Stimulated activated effector memory CD8-positive, alpha-beta T cell treated with anti-CD3 and anti-CD28 coated beads, Interleukin-12 subunit alpha, Interleukin-12 subunit beta, amount 100 ng/mL, for 72 hours (primary cell): Measurements from ENCODE around the gene CYP39A1.

ENCODE experiments used
- ATAC-seq: fragments of 150-1000 bp; cut with Tn5 transposase; 2 replicates; pipeline ENCODE4 v1.10.0; 2021
- DNase-seq, 2 donors: peaks; one replicate each; pipeline ENCODE4 v3.0.0; 2021 to 2022; ENCODE audit warnings: low spot score in 2 of 2
- H3K27ac Mint-ChIP-seq: one replicate; pipeline ENCODE4 v1.8.0; 2022; ENCODE audit warnings: mild to moderate bottlenecking, mixed read lengths
- H3K36me3 Mint-ChIP-seq: one replicate; pipeline ENCODE4 v1.8.0; 2022; ENCODE audit warnings: mild to moderate bottlenecking, mixed read lengths
- H3K4me1 Mint-ChIP-seq: one replicate; pipeline ENCODE4 v1.8.0; 2022; ENCODE audit warnings: mixed read lengths
- H3K4me3 Mint-ChIP-seq: one replicate; pipeline ENCODE4 v1.8.0; 2022; ENCODE audit warnings: mild to moderate bottlenecking, mixed read lengths
- H3K9me3 Mint-ChIP-seq: one replicate; pipeline ENCODE4 v1.8.0; 2022; ENCODE audit warnings: mixed read lengths

The CYP39A1 gene

GRCh38 chr6:46583081-46583480 lies 69.5 kb downstream of the CYP39A1 start:
- Mint-ChIP-seq H3K36me3 (no peaks in the 10 kb centered on the region), H3K4me3 (no peak overlapping the region), H3K27ac (no peak overlapping the region), H3K4me1 (no peaks in the 10 kb centered on the region), H3K9me3 (no peaks in the 10 kb centered on the region)
- ATAC-seq, result no peak
- DNase-seq, result no peak

DNA sequence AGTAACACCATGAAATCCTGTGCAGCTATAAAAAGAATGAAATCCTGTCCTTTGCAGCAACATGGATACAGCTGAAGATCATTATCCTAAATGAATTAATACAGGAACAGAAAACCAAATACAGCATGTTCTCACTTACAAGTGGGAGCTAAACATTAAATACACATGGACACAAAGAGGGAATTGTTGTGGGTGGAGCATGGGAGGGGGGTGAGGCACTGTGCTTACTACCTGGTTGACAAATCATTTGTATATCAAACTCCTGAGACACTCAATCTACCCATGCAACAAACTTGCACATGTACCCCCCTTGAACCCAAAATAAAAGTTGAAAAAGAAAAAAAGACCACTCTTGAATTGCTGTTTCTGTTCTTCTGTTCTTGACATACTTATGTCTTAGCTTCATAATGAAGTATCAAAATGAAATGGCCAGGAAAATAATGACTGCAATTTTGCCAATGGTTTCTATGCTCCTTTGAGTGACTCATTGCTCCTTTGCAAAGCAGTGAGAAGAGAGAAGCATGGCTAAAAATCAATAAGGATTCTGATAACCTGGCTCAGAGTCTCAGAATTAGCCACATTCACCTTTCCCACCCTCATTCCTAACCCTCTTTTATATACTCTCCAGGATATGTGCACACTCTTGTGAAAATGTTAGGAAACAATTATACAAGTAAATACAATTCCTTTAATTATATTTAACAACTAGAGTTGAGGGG lies 71.0 kb downstream of the CYP39A1 start:
- Mint-ChIP-seq H3K27ac (no peak overlapping the region), H3K36me3 (no peaks in the 10 kb centered on the region), H3K4me3 (no peak overlapping the region), H3K4me1 (no peaks in the 10 kb centered on the region), H3K9me3 (no peaks in the 10 kb centered on the region)
- ATAC-seq (no peak), DNase-seq (no peak)

- Mint-ChIP-seq H3K36me3 (no peaks in the 10 kb centered on the region), H3K4me3 (no peak overlapping the region), H3K9me3 (peaks cover 6% of the 10 kb centered on the region), H3K4me1 (no peaks in the 10 kb centered on the region), H3K27ac (no peak overlapping the region)
- DNase-seq (no peak), ATAC-seq (no peak)
Measured at GRCh38 chr6:46575530-46575929, 77.1 kb downstream of the CYP39A1 start.

- Mint-ChIP-seq H3K36me3 (no peaks in the 10 kb centered on the region), H3K9me3 (peaks cover 6% of the 10 kb centered on the region), H3K4me3 (no peak overlapping the region), H3K27ac (no peak overlapping the region), H3K4me1 (no peaks in the 10 kb centered on the region)
- DNase-seq (no peak), ATAC-seq (peak; percentile 16)
Measured at GRCh38 chr6:46573140-46573539, 79.5 kb downstream of the CYP39A1 start.

DNA sequence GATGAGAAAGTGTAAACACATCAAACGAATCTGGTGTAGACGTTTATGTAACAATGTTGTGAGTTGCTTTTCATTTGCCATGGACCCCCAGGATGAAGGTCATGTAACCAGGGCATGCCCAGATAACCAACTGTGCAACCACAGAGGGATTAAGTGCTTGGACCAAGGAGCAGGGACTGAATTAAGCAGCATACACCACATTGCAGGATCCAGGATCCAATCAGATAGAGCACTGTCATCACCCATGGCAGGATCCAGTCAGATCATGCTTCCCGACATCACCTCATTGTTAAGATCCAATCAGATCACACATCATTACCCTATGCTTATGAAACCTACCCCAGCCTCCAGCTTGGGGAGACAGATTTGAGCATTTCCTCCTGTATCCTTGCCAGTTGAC lies 87.1 kb downstream of the CYP39A1 start:
- H3K27ac Mint-ChIP-seq, result no peak overlapping the region
- ATAC-seq (no peak), DNase-seq (no peak)
- no peak overlapping the region for H3K4me3 Mint-ChIP-seq
- H3K4me1 Mint-ChIP-seq, result no peaks in the 10 kb centered on the region
- H3K9me3 Mint-ChIP-seq, result peaks cover 3% of the 10 kb centered on the region
- H3K36me3 Mint-ChIP-seq, result no peaks in the 10 kb centered on the region

- Mint-ChIP-seq H3K9me3 (peaks cover 3% of the 10 kb centered on the region), H3K27ac (no peak overlapping the region), H3K36me3 (no peaks in the 10 kb centered on the region), H3K4me1 (no peaks in the 10 kb centered on the region), H3K4me3 (no peak overlapping the region)
- ATAC-seq (no peak), DNase-seq (no peak)
Measured at GRCh38 chr6:46563924-46564323, 88.7 kb downstream of the CYP39A1 start.

- Mint-ChIP-seq H3K4me3 (no peak overlapping the region), H3K4me1 (no peaks in the 10 kb centered on the region), H3K27ac (no peak overlapping the region), H3K36me3 (no peaks in the 10 kb centered on the region), H3K9me3 (no peaks in the 10 kb centered on the region)
- ATAC-seq (no peak), DNase-seq (no peak)
Measured at GRCh38 chr6:46556053-46556452, 96.6 kb downstream of the CYP39A1 start.

- Mint-ChIP-seq H3K36me3 (no peaks in the 10 kb centered on the region), H3K9me3 (no peaks in the 10 kb centered on the region), H3K4me3 (no peak overlapping the region), H3K4me1 (no peaks in the 10 kb centered on the region), H3K27ac (no peak overlapping the region)
- DNase-seq (no peak), ATAC-seq (peak; percentile 11)
Measured at GRCh38 chr6:46555129-46555528, 97.5 kb downstream of the CYP39A1 start.

DNA sequence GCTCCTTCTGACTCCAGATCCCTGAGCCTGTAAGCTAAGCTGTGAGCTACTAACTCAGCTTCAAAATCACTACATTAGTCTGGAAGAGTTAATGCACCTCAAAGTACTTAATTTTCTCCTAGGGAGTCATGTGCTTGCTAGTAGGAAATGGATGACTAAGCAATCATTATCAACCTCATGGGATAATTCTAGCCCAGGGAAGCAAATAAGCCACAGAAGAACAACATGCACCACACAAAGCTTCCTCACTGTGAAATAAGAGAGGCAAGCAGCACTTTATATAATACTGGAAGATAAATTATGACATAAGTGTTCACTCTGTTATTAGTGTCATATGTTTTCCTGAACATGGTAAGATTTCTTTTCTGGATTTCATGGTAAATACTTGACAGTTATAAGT lies 103.5 kb downstream of the CYP39A1 start:
- DNase-seq (no peak), ATAC-seq (no peak)
- no peaks in the 10 kb centered on the region for H3K4me1 Mint-ChIP-seq
- H3K9me3 Mint-ChIP-seq, result no peaks in the 10 kb centered on the region
- no peak overlapping the region for H3K27ac Mint-ChIP-seq
- no peak overlapping the region for H3K4me3 Mint-ChIP-seq
- no peaks in the 10 kb centered on the region for H3K36me3 Mint-ChIP-seq

GRCh38 chr6:46541556-46541955 lies 111.1 kb downstream of the CYP39A1 start:
- no peaks in the 10 kb centered on the region for H3K4me1 Mint-ChIP-seq
- H3K27ac Mint-ChIP-seq, result no peak overlapping the region
- DNase-seq (no peak), ATAC-seq (no peak)
- H3K36me3 Mint-ChIP-seq, result no peaks in the 10 kb centered on the region
- H3K4me3 Mint-ChIP-seq, result no peak overlapping the region
- H3K9me3 Mint-ChIP-seq, result peaks cover 6% of the 10 kb centered on the region

- no peak overlapping the region for H3K4me3 Mint-ChIP-seq
- no peak for DNase-seq
- no peaks in the 10 kb centered on the region for H3K36me3 Mint-ChIP-seq
- no peak overlapping the region for H3K27ac Mint-ChIP-seq
- peaks cover 6% of the 10 kb centered on the region for H3K9me3 Mint-ChIP-seq
- H3K4me1 Mint-ChIP-seq, result no peaks in the 10 kb centered on the region
- no peak for ATAC-seq
Measured at GRCh38 chr6:46539866-46540265, 112.8 kb downstream of the CYP39A1 start.

DNA sequence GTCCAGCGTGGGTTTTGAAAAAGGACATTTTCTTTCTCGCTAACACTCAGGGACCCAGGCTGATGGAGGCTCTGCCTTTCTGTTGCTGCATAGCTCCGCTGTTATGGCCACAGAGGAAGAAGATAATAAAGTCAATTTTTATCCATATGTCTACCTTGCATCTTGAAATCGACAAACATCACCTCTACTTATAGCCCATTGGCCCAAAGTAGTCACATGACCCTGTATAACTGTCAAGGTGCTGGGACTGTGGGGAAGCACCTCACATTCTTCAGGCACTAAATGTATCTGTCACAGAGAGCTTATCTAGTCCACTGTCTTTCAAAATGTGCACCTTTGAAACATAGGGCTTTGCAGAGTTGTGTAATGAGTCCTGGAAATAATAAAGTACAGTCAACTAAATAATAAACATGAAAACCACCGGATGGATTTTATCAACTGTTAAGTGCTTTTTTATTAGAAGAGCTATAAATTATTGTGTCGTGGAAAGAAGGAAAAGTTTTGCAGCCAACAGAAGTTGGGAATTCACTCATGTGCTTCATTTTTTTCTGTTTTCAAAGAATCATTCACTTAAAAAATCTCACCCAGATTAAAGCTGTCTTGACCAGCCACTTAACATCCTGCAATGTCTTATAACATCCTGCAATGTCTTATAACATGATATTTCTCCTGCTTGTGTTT lies 113.7 kb downstream of the CYP39A1 start:
- Mint-ChIP-seq H3K9me3 (peaks cover 6% of the 10 kb centered on the region), H3K4me3 (no peak overlapping the region), H3K27ac (no peak overlapping the region), H3K36me3 (no peaks in the 10 kb centered on the region), H3K4me1 (no peaks in the 10 kb centered on the region)
- no peak for ATAC-seq
- DNase-seq, result no peak

DNA sequence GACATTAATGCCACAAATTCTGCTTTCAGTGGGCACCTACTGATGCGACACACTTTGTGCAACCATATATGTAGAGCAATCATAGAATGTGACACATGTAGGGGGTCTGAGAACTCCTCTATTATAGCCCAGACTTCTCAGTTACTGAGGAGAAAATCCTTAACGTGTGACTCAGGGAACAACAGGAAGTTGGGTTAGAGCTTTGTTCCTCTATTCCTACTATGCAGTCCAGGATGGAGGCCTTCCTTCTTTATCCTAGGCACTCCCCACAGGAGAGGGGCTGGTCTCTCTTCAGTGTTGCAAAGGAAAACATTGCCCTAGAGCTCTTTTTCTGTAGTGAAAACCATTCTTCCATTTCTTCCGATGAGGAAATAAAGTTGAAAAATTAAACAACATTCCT lies 121.7 kb downstream of the CYP39A1 start:
- H3K36me3 Mint-ChIP-seq, result no peaks in the 10 kb centered on the region
- no peaks in the 10 kb centered on the region for H3K9me3 Mint-ChIP-seq
- H3K27ac Mint-ChIP-seq, result no peak overlapping the region
- ATAC-seq, result no peak
- DNase-seq, result no peak
- no peaks in the 10 kb centered on the region for H3K4me1 Mint-ChIP-seq
- no peak overlapping the region for H3K4me3 Mint-ChIP-seq

- H3K9me3 Mint-ChIP-seq, result no peaks in the 10 kb centered on the region
- ATAC-seq (no peak), DNase-seq (no peak)
- no peak overlapping the region for H3K4me3 Mint-ChIP-seq
- no peak overlapping the region for H3K27ac Mint-ChIP-seq
- no peaks in the 10 kb centered on the region for H3K36me3 Mint-ChIP-seq
- H3K4me1 Mint-ChIP-seq, result no peaks in the 10 kb centered on the region
Measured at GRCh38 chr6:46528961-46529750, 123.5 kb downstream of the CYP39A1 start.

DNA sequence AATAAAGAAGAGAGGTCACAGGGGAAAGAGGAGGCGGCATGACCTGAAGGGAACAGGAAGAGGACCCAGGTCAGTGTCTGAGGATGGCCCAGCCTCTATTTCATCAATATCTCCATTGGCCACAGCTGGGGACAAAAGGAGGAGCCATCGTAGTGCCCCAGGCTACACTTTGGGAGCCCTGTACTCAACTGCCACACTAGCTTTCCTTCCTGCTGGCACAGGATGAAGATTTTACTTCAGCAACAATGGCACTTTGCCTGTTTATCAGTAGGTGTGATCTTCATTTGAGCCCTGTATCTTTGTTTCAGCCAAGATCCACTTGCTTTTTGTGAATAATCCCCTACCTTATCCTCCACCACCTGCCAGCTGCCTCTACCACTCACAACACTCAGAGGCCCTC lies 126.0 kb downstream of the CYP39A1 start:
- H3K4me1 Mint-ChIP-seq, result no peaks in the 10 kb centered on the region
- ATAC-seq, result no peak
- no peak overlapping the region for H3K4me3 Mint-ChIP-seq
- H3K27ac Mint-ChIP-seq, result no peak overlapping the region
- no peaks in the 10 kb centered on the region for H3K9me3 Mint-ChIP-seq
- no peaks in the 10 kb centered on the region for H3K36me3 Mint-ChIP-seq
- DNase-seq, result no peak

DNA sequence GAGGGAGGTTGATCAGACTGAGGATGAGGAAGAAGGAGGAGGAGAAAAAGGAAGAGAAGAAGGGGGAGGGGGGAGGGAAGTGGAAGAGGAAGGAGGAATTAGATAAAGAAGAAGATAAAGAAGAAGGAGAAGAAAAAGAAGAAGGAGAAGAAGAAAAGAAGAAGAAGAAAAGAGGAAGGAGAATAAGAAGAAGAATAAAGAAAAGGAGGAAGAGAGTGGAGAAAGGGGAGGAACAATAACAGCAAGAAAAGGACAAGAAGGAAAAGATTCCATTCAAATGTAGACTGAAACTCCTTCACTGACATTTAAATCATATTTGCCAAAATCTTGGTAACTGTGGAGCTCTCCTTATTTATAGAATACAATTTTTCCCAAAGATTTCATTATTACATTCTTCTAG lies 127.0 kb downstream of the CYP39A1 start:
- H3K27ac Mint-ChIP-seq, result no peak overlapping the region
- DNase-seq (no peak), ATAC-seq (no peak)
- H3K9me3 Mint-ChIP-seq, result no peaks in the 10 kb centered on the region
- H3K4me1 Mint-ChIP-seq, result no peaks in the 10 kb centered on the region
- no peaks in the 10 kb centered on the region for H3K36me3 Mint-ChIP-seq
- no peak overlapping the region for H3K4me3 Mint-ChIP-seq
